Upper lobe of left lung (tissue), 6 donors: ENCODE results near the gene ST7. TPM values are rescaled to one million over a fixed set of nuclear protein-coding genes. Genes with fewer than 3 reads are reported as not detected.
A peak's percentile ranks its signal among the peaks of the same experiment; 100 is the strongest.
"Not testable (repeated sequence)": the region's sequence is repeated elsewhere in the genome, so short reads cannot be mapped to it uniquely, and the experiment has no call there.

ENCODE experiments used
- ATAC-seq, 2 donors: fragments of 200-7000 bp; cut with Tn5 transposase; one replicate each; pipeline ENCODE4 v1.9.1; 2022; ENCODE audit warnings: mild to moderate bottlenecking in 2 of 2, moderate library complexity in 2 of 2; ENCODE audit not compliant: low FRiP score in 2 of 2
- DNase-seq, 2 donors: peaks; one replicate each; pipeline ENCODE4 v3.0.0-alpha.2; 2019 to 2020
- H3K27ac ChIP-seq, 4 donors: fragments of 200-600 bp; sonication (generic); one replicate each; pipeline ENCODE4 v1.5.1; 2016 to 2019
- H3K27me3 ChIP-seq, 4 donors: fragments of 200-600 bp; sonication (generic); one replicate each; pipeline ENCODE4 v1.5.1; 2017 to 2019
- H3K36me3 ChIP-seq, 4 donors: fragments of 200-600 bp; sonication (generic); one replicate each; pipeline ENCODE4 v1.5.1; 2016 to 2019
- H3K4me1 ChIP-seq, 4 donors: fragments of 200-600 bp; sonication (generic); one replicate each; pipeline ENCODE4 v1.5.1; 2018 to 2019
- H3K4me3 ChIP-seq, 4 donors: fragments of 200-600 bp; sonication (generic); one replicate each; pipeline ENCODE4 v1.5.1; 2017 to 2019; ENCODE audit warnings: mild to moderate bottlenecking in 2 of 4, moderate library complexity in 1 of 4
- H3K9me3 ChIP-seq, 4 donors: fragments of 200-600 bp; sonication (generic); one replicate each; pipeline ENCODE4 v1.5.1; 2018 to 2019
- CTCF ChIP-seq, 6 experiments: fragments of 450-650 bp in 4 of 6; fragments of 200-600 bp in 2 of 6; sonication (generic) in 2 of 6; IDR thresholded peaks; one replicate each; pipeline ENCODE4 v1.5.1; 2016 to 2019; ENCODE audit warnings: antibody characterized with exemption in 6 of 6
- EP300 ChIP-seq, 4 donors: sonication (generic); formaldehyde crosslinking; IDR thresholded peaks; one replicate each; pipeline ENCODE4 v1.5.1; 2017; ENCODE audit warnings: antibody characterized with exemption in 4 of 4, control low read depth in 2 of 4
- POLR2A ChIP-seq, 4 donors: fragments of 450-650 bp; IDR thresholded peaks; one replicate each; pipeline ENCODE4 v1.5.1; 2016 to 2017; ENCODE audit warnings: antibody characterized with exemption in 4 of 4, mild to moderate bottlenecking in 2 of 4
- POLR2AphosphoS5 ChIP-seq, 2 donors: sonication (generic); formaldehyde crosslinking; IDR thresholded peaks; one replicate each; pipeline ENCODE4 v1.5.1; 2017; ENCODE audit warnings: antibody characterized with exemption in 2 of 2
- WGBS, 2 donors: methylation state at CpG; one replicate each; pipeline ENCODE4 v1.1.5; 2017 to 2018; 5-methylcytosine and 5-hydroxymethylcytosine counted together
- total RNA-seq, 6 donors: library from RNA; depleted of rRNA in 4 of 6; stranded (reverse); fragments of >200 nt in 4 of 6; gene quantifications; one replicate each; pipeline versions ENCODE4 v1.1.0 to v1.2.1, GENCODE V29; 2016 to 2021
- donor health status: DM: no; HTN: no; CAD: no; lungs with moderate emphysema.
- donor health status: DM: no; HTN: yes; CAD: no; lungs with severe emphysema.

Gene ST7
- total RNA-seq, 6 donors from 2014 or later: 36.0 to 135 (median 73.4) TPM

- WGBS, 2 donors: 56 to 68% methylated on average over 4 of the region's 4 CpGs
- H3K4me3 ChIP-seq: peak overlapping the region in 1 of 4 donors; percentile 89
- H3K4me1 ChIP-seq: peaks cover 27 to 38% (median 34%) of the 10 kb centered on the region in 4 donors
Observed at GRCh38 chr7:116955801-116956476, 2.6 kb downstream of the ST7 start.

GRCh38 chr7:116956477-116956804 lies 3.1 kb downstream of the ST7 start:
- Histone ChIP-seq H3K9me3 (no peaks in the 10 kb centered on the region), H3K36me3 (no peaks in the 10 kb centered on the region), H3K4me3 (no peak overlapping the region), H3K4me1 (peaks cover 27 to 37% (median 34%) of the 10 kb centered on the region in 4 donors), H3K27me3 (no peaks in the 10 kb centered on the region), H3K27ac (peak overlapping the region; percentile 11 to 100 (median 74))
- DNase-seq (no peak), ATAC-seq (no peak)
- TF ChIP-seq POLR2AphosphoS5 (IDR thresholded peaks at IDR 0.05): no peak
- TF ChIP-seq CTCF (IDR thresholded peaks at IDR 0.05): no peak
- TF ChIP-seq EP300 (IDR thresholded peaks at IDR 0.05): no peak
- TF ChIP-seq POLR2A (IDR thresholded peaks at IDR 0.05): no peak
- 85 to 91% methylated on average over 2 of the region's 2 CpGs for WGBS, 2 donors

More at GRCh38 chr7:116955801-116956476, 2.6 kb downstream of the ST7 start:
- ATAC-seq (no peak), DNase-seq (no peak)
- H3K36me3 ChIP-seq: no peaks in the 10 kb centered on the region
- H3K9me3 ChIP-seq: no peaks in the 10 kb centered on the region
- peak overlapping the region; percentile 11 to 100 (median 74) for H3K27ac ChIP-seq
- TF ChIP-seq EP300 (IDR thresholded peaks at IDR 0.05) (no peak), CTCF (IDR thresholded peaks at IDR 0.05) (no peak), POLR2A (IDR thresholded peaks at IDR 0.05) (no peak), POLR2AphosphoS5 (IDR thresholded peaks at IDR 0.05) (no peak)
- no peaks in the 10 kb centered on the region for H3K27me3 ChIP-seq

GRCh38 chr7:116957874-116958273 lies 4.6 kb downstream of the ST7 start:
- no peak for TF ChIP-seq POLR2A (IDR thresholded peaks at IDR 0.05)
- no peak for TF ChIP-seq EP300 (IDR thresholded peaks at IDR 0.05)
- TF ChIP-seq CTCF (IDR thresholded peaks at IDR 0.05): no peak
- TF ChIP-seq POLR2AphosphoS5 (IDR thresholded peaks at IDR 0.05): no peak
- H3K4me3 ChIP-seq: no peak overlapping the region
- DNase-seq: no peak
- peaks cover 16 to 28% (median 21%) of the 10 kb centered on the region in 4 donors for H3K4me1 ChIP-seq
- no peaks in the 10 kb centered on the region for H3K9me3 ChIP-seq
- no peaks in the 10 kb centered on the region for H3K36me3 ChIP-seq
- no peak overlapping the region for H3K27ac ChIP-seq
- WGBS, 2 donors: 70 to 79% methylated on average over 2 of the region's 2 CpGs
- ATAC-seq: no peak
- H3K27me3 ChIP-seq: no peaks in the 10 kb centered on the region

GRCh38 chr7:116961966-116962673 lies 8.8 kb downstream of the ST7 start:
- not testable (repeated sequence) for H3K27me3 ChIP-seq

GRCh38 chr7:116963234-116963633 lies 9.9 kb downstream of the ST7 start:
- no peaks in the 10 kb centered on the region for H3K9me3 ChIP-seq
- H3K4me1 ChIP-seq: peaks cover 0 to 4% (median 0%) of the 10 kb centered on the region in 4 donors
- no peaks in the 10 kb centered on the region for H3K27me3 ChIP-seq
- DNase-seq (no peak), ATAC-seq (no peak)
- H3K4me3 ChIP-seq: no peak overlapping the region
- no peaks in the 10 kb centered on the region for H3K36me3 ChIP-seq
- TF ChIP-seq POLR2AphosphoS5 (IDR thresholded peaks at IDR 0.05) (no peak), POLR2A (IDR thresholded peaks at IDR 0.05) (no peak), CTCF (IDR thresholded peaks at IDR 0.05) (no peak), EP300 (IDR thresholded peaks at IDR 0.05) (no peak)
- H3K27ac ChIP-seq: no peak overlapping the region

More at GRCh38 chr7:116961966-116962673, 8.8 kb downstream of the ST7 start:
- DNase-seq, H3K9me3 ChIP-seq, H3K27ac ChIP-seq, H3K4me1 ChIP-seq, ATAC-seq, H3K4me3 ChIP-seq, H3K36me3 ChIP-seq: not testable (repeated sequence)
- 85 to 88% methylated on average over 4 of the region's 4 CpGs for WGBS, 2 donors
